ENCODE results near the gene SRRM3. TPM values are rescaled to one million over a fixed set of nuclear protein-coding genes. Genes with fewer than 3 reads are reported as not detected.
A peak's percentile ranks its signal among the peaks of the same experiment; 100 is the strongest.

The SRRM3 gene
- total and polyA plus RNA-seq, 4 donors, result 3.0 to 7.4 (median 4.8) TPM

- Histone ChIP-seq H3K27me3 (ENCODE audit: control insufficient read depth in 1 of 2, insufficient read depth in 2 of 2, low read length in 1 of 2) (no peaks in the 10 kb centered on the region), H3K36me3 (ENCODE audit: control insufficient read depth in 1 of 2, insufficient read depth in 2 of 2, low read length in 1 of 2) (no peaks in the 10 kb centered on the region), H3K27ac (ENCODE audit: low read depth in 1 of 2, low read length in 2 of 2) (no peak overlapping the region), H3K9me3 (ENCODE audit: control insufficient read depth, low read length) (no peaks in the 10 kb centered on the region), H3K4me3 (ENCODE audit: low read length in 2 of 2) (no peak overlapping the region), H3K4me1 (ENCODE audit: control insufficient read depth in 1 of 2, insufficient read depth in 2 of 2, low read length in 2 of 2) (no peaks in the 10 kb centered on the region)
- ATAC-seq (ENCODE audit: low FRiP score) (no peak), DNase-seq (peak in 1 of 2 donors; percentile 69)
- intact Hi-C loops (cut with DNase I), result loop anchor here in 1 of 2 donors (10.0 kb wide), 1 partner anchor 77 kb away; no protein-coding TSS in a partner anchor
- 87 to 90% methylated on average over 10 to 11 of the region's 11 CpGs for WGBS, 2 donors
These were observed 59.6 kb downstream of the SRRM3 start for GRCh38 chr7:76261329-76261728.

GRCh38 chr7:76261931-76262330 lies 60.2 kb downstream of the SRRM3 start:
- intact Hi-C loops (cut with DNase I), result loop anchor here in 1 of 2 donors (10.0 kb wide), 1 partner anchor 77 kb away; no protein-coding TSS in a partner anchor

GRCh38 chr7:76262683-76263402 lies 61.1 kb downstream of the SRRM3 start:
- Histone ChIP-seq H3K4me3 (ENCODE audit: low read length in 2 of 2) (no peak overlapping the region), H3K4me1 (ENCODE audit: control insufficient read depth in 1 of 2, insufficient read depth in 2 of 2, low read length in 2 of 2) (no peaks in the 10 kb centered on the region), H3K36me3 (ENCODE audit: control insufficient read depth in 1 of 2, insufficient read depth in 2 of 2, low read length in 1 of 2) (no peaks in the 10 kb centered on the region), H3K9me3 (ENCODE audit: control insufficient read depth, low read length) (no peaks in the 10 kb centered on the region), H3K27ac (ENCODE audit: low read depth in 1 of 2, low read length in 2 of 2) (no peak overlapping the region), H3K27me3 (ENCODE audit: control insufficient read depth in 1 of 2, insufficient read depth in 2 of 2, low read length in 1 of 2) (peaks cover 0 to under 1% of the 10 kb centered on the region in 2 donors)
- intact Hi-C loops (cut with DNase I), result loop anchor here in 1 of 2 donors (10.0 kb wide), 1 partner anchor 78 kb away; no protein-coding TSS in a partner anchor
- 66% methylated on average over 7 of the region's 7 CpGs for WGBS, 2 donors
- no peak for DNase-seq
- ATAC-seq (ENCODE audit: low FRiP score), result peak; percentile 71

More at GRCh38 chr7:76261931-76262330, 60.2 kb downstream of the SRRM3 start:
- 48 to 67% methylated on average over 4 of the region's 4 CpGs for WGBS, 2 donors
- H3K9me3 ChIP-seq (ENCODE audit: control insufficient read depth, low read length), result no peaks in the 10 kb centered on the region
- H3K4me1 ChIP-seq (ENCODE audit: control insufficient read depth in 1 of 2, insufficient read depth in 2 of 2, low read length in 2 of 2), result no peaks in the 10 kb centered on the region
- H3K27ac ChIP-seq (ENCODE audit: low read depth in 1 of 2, low read length in 2 of 2), result no peak overlapping the region
- H3K36me3 ChIP-seq (ENCODE audit: control insufficient read depth in 1 of 2, insufficient read depth in 2 of 2, low read length in 1 of 2), result no peaks in the 10 kb centered on the region
- DNase-seq (no peak), ATAC-seq (ENCODE audit: low FRiP score) (no peak)
- H3K4me3 ChIP-seq (ENCODE audit: low read length in 2 of 2), result no peak overlapping the region
- H3K27me3 ChIP-seq (ENCODE audit: control insufficient read depth in 1 of 2, insufficient read depth in 2 of 2, low read length in 1 of 2), result no peaks in the 10 kb centered on the region

GRCh38 chr7:76265299-76265698 lies 63.6 kb downstream of the SRRM3 start:
- DNase-seq (no peak), ATAC-seq (ENCODE audit: low FRiP score) (no peak)
- intact Hi-C loops (cut with DNase I), result loop anchor here in 1 of 2 donors (10.0 kb wide), 1 partner anchor 80 kb away; no protein-coding TSS in a partner anchor
- Histone ChIP-seq H3K27ac (ENCODE audit: low read depth in 1 of 2, low read length in 2 of 2) (no peak overlapping the region), H3K36me3 (ENCODE audit: control insufficient read depth in 1 of 2, insufficient read depth in 2 of 2, low read length in 1 of 2) (no peaks in the 10 kb centered on the region), H3K9me3 (ENCODE audit: control insufficient read depth, low read length) (no peaks in the 10 kb centered on the region), H3K4me3 (ENCODE audit: low read length in 2 of 2) (no peak overlapping the region), H3K4me1 (ENCODE audit: control insufficient read depth in 1 of 2, insufficient read depth in 2 of 2, low read length in 2 of 2) (no peaks in the 10 kb centered on the region), H3K27me3 (ENCODE audit: control insufficient read depth in 1 of 2, insufficient read depth in 2 of 2, low read length in 1 of 2) (peaks cover 0 to 1% of the 10 kb centered on the region in 2 donors)
- WGBS, 2 donors, result 98% methylated on average over 7 of the region's 7 CpGs

GRCh38 chr7:76267107-76267893 lies 65.6 kb downstream of the SRRM3 start:
- H3K4me1 ChIP-seq (ENCODE audit: control insufficient read depth in 1 of 2, insufficient read depth in 2 of 2, low read length in 2 of 2), result no peaks in the 10 kb centered on the region
- no peaks in the 10 kb centered on the region for H3K36me3 ChIP-seq (ENCODE audit: control insufficient read depth in 1 of 2, insufficient read depth in 2 of 2, low read length in 1 of 2)
- H3K9me3 ChIP-seq (ENCODE audit: control insufficient read depth, low read length), result no peaks in the 10 kb centered on the region
- peak in 1 of 2 donors; percentile 76 for DNase-seq
- H3K27ac ChIP-seq (ENCODE audit: low read depth in 1 of 2, low read length in 2 of 2), result no peak overlapping the region
- peaks cover 0 to 1% of the 10 kb centered on the region in 2 donors for H3K27me3 ChIP-seq (ENCODE audit: control insufficient read depth in 1 of 2, insufficient read depth in 2 of 2, low read length in 1 of 2)
- H3K4me3 ChIP-seq (ENCODE audit: low read length in 2 of 2), result peak overlapping the region; percentile 6 to 15
- 2% methylated on average over 48 to 68 of the region's 68 CpGs for WGBS, 2 donors
- intact Hi-C loops (cut with DNase I), result loop anchor here in 1 of 2 donors (10.0 kb wide), 1 partner anchor 82 kb away; no protein-coding TSS in a partner anchor
- no peak for ATAC-seq (ENCODE audit: low FRiP score)

- H3K27ac ChIP-seq (ENCODE audit: low read depth in 1 of 2, low read length in 2 of 2), result no peak overlapping the region
- no peaks in the 10 kb centered on the region for H3K4me1 ChIP-seq (ENCODE audit: control insufficient read depth in 1 of 2, insufficient read depth in 2 of 2, low read length in 2 of 2)
- WGBS, 2 donors, result 12 to 14% methylated on average over 4 of the region's 4 CpGs
- H3K9me3 ChIP-seq (ENCODE audit: control insufficient read depth, low read length), result no peaks in the 10 kb centered on the region
- peaks cover 0 to 1% of the 10 kb centered on the region in 2 donors for H3K27me3 ChIP-seq (ENCODE audit: control insufficient read depth in 1 of 2, insufficient read depth in 2 of 2, low read length in 1 of 2)
- ATAC-seq (ENCODE audit: low FRiP score) (no peak), DNase-seq (no peak)
- no peak overlapping the region for H3K4me3 ChIP-seq (ENCODE audit: low read length in 2 of 2)
- intact Hi-C loops (cut with DNase I), result loop anchor here in 1 of 2 donors (10.0 kb wide), 1 partner anchor 83 kb away; no protein-coding TSS in a partner anchor
- no peaks in the 10 kb centered on the region for H3K36me3 ChIP-seq (ENCODE audit: control insufficient read depth in 1 of 2, insufficient read depth in 2 of 2, low read length in 1 of 2)
These were observed 66.1 kb downstream of the SRRM3 start for GRCh38 chr7:76267894-76268183.

GRCh38 chr7:76268376-76268775 lies 66.7 kb downstream of the SRRM3 start:
- no peak for ATAC-seq (ENCODE audit: low FRiP score)
- 31 to 39% methylated on average over 5 of the region's 5 CpGs for WGBS, 2 donors
- Histone ChIP-seq H3K4me3 (ENCODE audit: low read length in 2 of 2) (no peak overlapping the region), H3K9me3 (ENCODE audit: control insufficient read depth, low read length) (no peaks in the 10 kb centered on the region), H3K36me3 (ENCODE audit: control insufficient read depth in 1 of 2, insufficient read depth in 2 of 2, low read length in 1 of 2) (no peaks in the 10 kb centered on the region), H3K27ac (ENCODE audit: low read depth in 1 of 2, low read length in 2 of 2) (no peak overlapping the region), H3K4me1 (ENCODE audit: control insufficient read depth in 1 of 2, insufficient read depth in 2 of 2, low read length in 2 of 2) (no peaks in the 10 kb centered on the region), H3K27me3 (ENCODE audit: control insufficient read depth in 1 of 2, insufficient read depth in 2 of 2, low read length in 1 of 2) (peaks cover 0 to 1% of the 10 kb centered on the region in 2 donors)
- DNase-seq, result no peak
- intact Hi-C loops (cut with DNase I), result loop anchor here in 1 of 2 donors (10.0 kb wide), 1 partner anchor 84 kb away; no protein-coding TSS in a partner anchor

- no peak for DNase-seq
- WGBS, 2 donors, result 9 to 13% methylated on average over 5 of the region's 5 CpGs
These were observed 68.2 kb downstream of the SRRM3 start for GRCh38 chr7:76269895-76270294.

More at GRCh38 chr7:76269895-76270294, 68.2 kb downstream of the SRRM3 start:
- Histone ChIP-seq H3K4me3 (ENCODE audit: low read length in 2 of 2) (no peak overlapping the region), H3K9me3 (ENCODE audit: control insufficient read depth, low read length) (no peaks in the 10 kb centered on the region), H3K27ac (ENCODE audit: low read depth in 1 of 2, low read length in 2 of 2) (no peak overlapping the region), H3K4me1 (ENCODE audit: control insufficient read depth in 1 of 2, insufficient read depth in 2 of 2, low read length in 2 of 2) (no peaks in the 10 kb centered on the region), H3K36me3 (ENCODE audit: control insufficient read depth in 1 of 2, insufficient read depth in 2 of 2, low read length in 1 of 2) (no peaks in the 10 kb centered on the region), H3K27me3 (ENCODE audit: control insufficient read depth in 1 of 2, insufficient read depth in 2 of 2, low read length in 1 of 2) (peaks cover 0 to 1% of the 10 kb centered on the region in 2 donors)
- peak; percentile 22 for ATAC-seq (ENCODE audit: low FRiP score)
- intact Hi-C loops (cut with DNase I), result loop anchor here in 1 of 2 donors (10.0 kb wide), 1 partner anchor 85 kb away; no protein-coding TSS in a partner anchor
